A549 (cell line): ENCODE measurements around the gene ADK.

ENCODE experiments used
- CEBPB ChIP-seq, 2 experiments: fragments of >200 bp in 1 of 2; sonication (Bioruptor Twin) in 1 of 2; formaldehyde crosslinking in 1 of 2; IDR thresholded peaks; 2 replicates each; pipeline ENCODE4 v1.6.1; 2012 to 2016
- EP300 ChIP-seq, 2 experiments: fragments of >200 bp; sonication (Bioruptor Twin); formaldehyde crosslinking; IDR thresholded peaks; 2 replicates in 1 of 2; 3 replicates in 1 of 2; pipeline ENCODE4 v1.6.1; 2016 to 2017
- MYC ChIP-seq: IDR thresholded peaks from 2 replicates; pipeline ENCODE4 v1.6.1; 2012; ENCODE audit warnings: mild to moderate bottlenecking, inconsistent platforms, low read length, improper control_type of control experiment, borderline replicate concordance
- POLR2A ChIP-seq: IDR thresholded peaks from 2 replicates; pipeline ENCODE4 v1.6.1; 2012; ENCODE audit warnings: mild to moderate bottlenecking, low read length
- RAD21 ChIP-seq, 2 experiments: fragments of >200 bp in 1 of 2; sonication (Bioruptor Twin) in 1 of 2; formaldehyde crosslinking in 1 of 2; IDR thresholded peaks in 1 of 2; conservative IDR thresholded peaks in 1 of 2; 2 replicates in 1 of 2; 3 replicates in 1 of 2; pipeline ENCODE4 v1.6.1; 2012 to 2018; ENCODE audit warnings: inconsistent platforms in 1 of 2
- SREBF2 ChIP-seq: fragments of 450-650 bp; IDR thresholded peaks from 2 replicates; pipeline ENCODE4 v1.6.1; 2014; ENCODE audit warnings: mild to moderate bottlenecking, moderate library complexity
- ZNF302 ChIP-seq: fragments of 250-450 bp; sonication (Bioruptor Pico); IDR thresholded peaks from 2 replicates; pipeline ENCODE4 v1.9.0; 2021; ENCODE audit warnings: inconsistent platforms, mild to moderate bottlenecking, moderate library complexity
- TF ChIP-seq, protein P1 (sequence below): fragments of >200 bp; sonication (Bioruptor Twin); formaldehyde crosslinking; IDR thresholded peaks from 3 replicates; pipeline ENCODE4 v1.5.1; 2016
- TF ChIP-seq, protein P2 (sequence below): IDR thresholded peaks from 2 replicates; pipeline ENCODE4 v1.6.1; 2012
- TF ChIP-seq, protein P3 (sequence below): fragments of 250-450 bp; sonication (Bioruptor Pico); IDR thresholded peaks from 2 replicates; pipeline ENCODE4 v1.5.0; 2021; ENCODE audit warnings: mild to moderate bottlenecking, moderate library complexity, borderline replicate concordance
- TF ChIP-seq, protein P4 (sequence below): fragments of 450-650 bp; IDR thresholded peaks from 2 replicates; pipeline ENCODE4 v1.6.1; 2014; ENCODE audit warnings: antibody characterized with exemption

DNA sequence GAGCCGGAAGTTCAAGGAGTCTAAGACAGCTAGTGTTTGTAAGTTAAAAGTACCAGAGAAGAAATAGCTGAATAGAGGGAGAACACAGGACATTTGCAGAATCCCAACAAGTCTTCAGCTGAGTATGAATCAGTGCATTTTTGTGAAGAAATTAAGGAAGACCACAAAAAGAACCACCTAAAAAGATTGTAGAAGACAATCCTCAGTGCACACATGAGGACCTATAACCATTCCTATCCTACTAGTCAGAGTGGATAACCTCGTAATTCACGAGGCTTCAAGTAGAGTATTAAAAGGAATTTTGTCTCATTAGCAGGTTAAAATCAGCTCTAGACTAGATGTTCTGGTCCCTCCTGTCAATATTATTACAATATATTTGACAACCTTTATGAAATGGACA, 380.0 kb downstream of the ADK start:
- TF ChIP-seq, protein P1, sequence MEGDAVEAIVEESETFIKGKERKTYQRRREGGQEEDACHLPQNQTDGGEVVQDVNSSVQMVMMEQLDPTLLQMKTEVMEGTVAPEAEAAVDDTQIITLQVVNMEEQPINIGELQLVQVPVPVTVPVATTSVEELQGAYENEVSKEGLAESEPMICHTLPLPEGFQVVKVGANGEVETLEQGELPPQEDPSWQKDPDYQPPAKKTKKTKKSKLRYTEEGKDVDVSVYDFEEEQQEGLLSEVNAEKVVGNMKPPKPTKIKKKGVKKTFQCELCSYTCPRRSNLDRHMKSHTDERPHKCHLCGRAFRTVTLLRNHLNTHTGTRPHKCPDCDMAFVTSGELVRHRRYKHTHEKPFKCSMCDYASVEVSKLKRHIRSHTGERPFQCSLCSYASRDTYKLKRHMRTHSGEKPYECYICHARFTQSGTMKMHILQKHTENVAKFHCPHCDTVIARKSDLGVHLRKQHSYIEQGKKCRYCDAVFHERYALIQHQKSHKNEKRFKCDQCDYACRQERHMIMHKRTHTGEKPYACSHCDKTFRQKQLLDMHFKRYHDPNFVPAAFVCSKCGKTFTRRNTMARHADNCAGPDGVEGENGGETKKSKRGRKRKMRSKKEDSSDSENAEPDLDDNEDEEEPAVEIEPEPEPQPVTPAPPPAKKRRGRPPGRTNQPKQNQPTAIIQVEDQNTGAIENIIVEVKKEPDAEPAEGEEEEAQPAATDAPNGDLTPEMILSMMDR = no peak
- TF ChIP-seq POLR2A = no peak
- TF ChIP-seq MYC = no peak
- TF ChIP-seq, protein P2, sequence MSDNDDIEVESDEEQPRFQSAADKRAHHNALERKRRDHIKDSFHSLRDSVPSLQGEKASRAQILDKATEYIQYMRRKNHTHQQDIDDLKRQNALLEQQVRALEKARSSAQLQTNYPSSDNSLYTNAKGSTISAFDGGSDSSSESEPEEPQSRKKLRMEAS = no peak
- TF ChIP-seq, protein P3, sequence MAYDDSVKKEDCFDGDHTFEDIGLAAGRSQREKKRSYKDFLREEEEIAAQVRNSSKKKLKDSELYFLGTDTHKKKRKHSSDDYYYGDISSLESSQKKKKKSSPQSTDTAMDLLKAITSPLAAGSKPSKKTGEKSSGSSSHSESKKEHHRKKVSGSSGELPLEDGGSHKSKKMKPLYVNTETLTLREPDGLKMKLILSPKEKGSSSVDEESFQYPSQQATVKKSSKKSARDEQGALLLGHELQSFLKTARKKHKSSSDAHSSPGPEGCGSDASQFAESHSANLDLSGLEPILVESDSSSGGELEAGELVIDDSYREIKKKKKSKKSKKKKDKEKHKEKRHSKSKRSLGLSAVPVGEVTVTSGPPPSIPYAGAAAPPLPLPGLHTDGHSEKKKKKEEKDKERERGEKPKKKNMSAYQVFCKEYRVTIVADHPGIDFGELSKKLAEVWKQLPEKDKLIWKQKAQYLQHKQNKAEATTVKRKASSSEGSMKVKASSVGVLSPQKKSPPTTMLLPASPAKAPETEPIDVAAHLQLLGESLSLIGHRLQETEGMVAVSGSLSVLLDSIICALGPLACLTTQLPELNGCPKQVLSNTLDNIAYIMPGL (CRISPR knock-in tag) = no peak
- no peak for TF ChIP-seq EP300 (IDR thresholded peaks at IDR 0.05)
- TF ChIP-seq CEBPB (IDR thresholded peaks at IDR 0.05) = no peak
- no peak for TF ChIP-seq ZNF302 (CRISPR knock-in tag)
- no peak for TF ChIP-seq RAD21 (conservative IDR thresholded peaks at IDR 0.05 in 1 of 2, IDR thresholded peaks at IDR 0.05 in 1 of 2)
- TF ChIP-seq, protein P4, sequence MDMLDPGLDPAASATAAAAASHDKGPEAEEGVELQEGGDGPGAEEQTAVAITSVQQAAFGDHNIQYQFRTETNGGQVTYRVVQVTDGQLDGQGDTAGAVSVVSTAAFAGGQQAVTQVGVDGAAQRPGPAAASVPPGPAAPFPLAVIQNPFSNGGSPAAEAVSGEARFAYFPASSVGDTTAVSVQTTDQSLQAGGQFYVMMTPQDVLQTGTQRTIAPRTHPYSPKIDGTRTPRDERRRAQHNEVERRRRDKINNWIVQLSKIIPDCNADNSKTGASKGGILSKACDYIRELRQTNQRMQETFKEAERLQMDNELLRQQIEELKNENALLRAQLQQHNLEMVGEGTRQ = no peak
- no peak for TF ChIP-seq SREBF2
